Ascending aorta (tissue), 2 donors: ENCODE measurements around the gene PRKAR1A. TPM values are rescaled to one million over a fixed set of nuclear protein-coding genes. Genes with fewer than 3 reads are reported as not detected.
"Not testable (repeated sequence)": the region's sequence is repeated elsewhere in the genome, so short reads cannot be mapped to it uniquely, and the experiment has no call there.

ENCODE experiments used
- DNase-seq, 2 donors: peaks; one replicate each; pipeline ENCODE4 v3.0.0-alpha.2; 2019; ENCODE audit warnings: low spot score in 2 of 2
- H3K27ac ChIP-seq, 2 donors: fragments of 200-600 bp; sonication (generic); one replicate each; pipeline ENCODE4 v1.5.1; 2016 to 2017; ENCODE audit warnings: mild to moderate bottlenecking in 1 of 2
- H3K27me3 ChIP-seq: fragments of 200-600 bp; sonication (generic); one replicate; pipeline ENCODE4 v1.5.1; 2017
- H3K36me3 ChIP-seq, 2 donors: fragments of 200-600 bp; sonication (generic); one replicate each; pipeline ENCODE4 v1.5.1; 2016
- H3K4me1 ChIP-seq, 2 donors: fragments of 200-600 bp; sonication (generic); one replicate each; pipeline ENCODE4 v1.5.1; 2016 to 2017; ENCODE audit warnings: mild to moderate bottlenecking in 1 of 2
- H3K4me3 ChIP-seq, 2 donors: fragments of 200-600 bp; sonication (generic); one replicate each; pipeline ENCODE4 v1.5.1; 2016 to 2017; ENCODE audit warnings: mild to moderate bottlenecking in 1 of 2
- H3K9me3 ChIP-seq, 2 donors: fragments of 200-600 bp; sonication (generic); one replicate each; pipeline ENCODE4 v1.5.1; 2016
- CTCF ChIP-seq, 3 experiments: fragments of 200-600 bp in 2 of 3; fragments of 450-650 bp in 1 of 3; sonication (generic) in 2 of 3; IDR thresholded peaks; one replicate each; pipeline ENCODE4 v1.5.1; 2016 to 2019; ENCODE audit warnings: antibody characterized with exemption in 3 of 3, mild to moderate bottlenecking in 1 of 3, moderate library complexity in 1 of 3
- intact Hi-C: fragments of 100-400 bp; cut with DNase I; formaldehyde crosslinking; loops from one replicate; pipeline ENCODE4 v1.15.1; 2023
- total RNA-seq: library from RNA; depleted of rRNA; stranded (reverse); fragments of >200 nt; gene quantifications from one replicate; pipeline ENCODE4 v1.1.0, GENCODE V29; 2016

PRKAR1A gene
- total RNA-seq, 1 donor from 2014 or later = 233 TPM

DNA sequence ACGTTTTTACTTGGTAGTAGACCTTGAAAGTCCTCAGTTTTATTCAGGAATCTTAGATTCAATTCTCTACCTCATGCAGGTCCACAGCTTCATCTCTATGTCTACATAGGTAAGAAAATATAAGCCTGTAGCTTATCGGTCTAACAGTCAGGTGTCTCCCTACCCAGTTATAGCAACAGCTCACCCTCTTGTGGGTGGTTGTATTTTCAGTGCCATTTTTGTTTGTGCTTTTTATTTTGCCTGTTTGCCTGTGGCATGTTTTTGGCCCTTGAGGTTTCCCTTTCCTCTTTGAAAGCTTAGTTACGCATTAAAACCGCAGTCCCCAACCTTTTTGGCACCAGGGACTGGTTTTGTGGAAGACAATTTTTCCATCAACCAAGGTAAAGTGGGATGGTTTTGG lies 31.3 kb upstream of the PRKAR1A start:
- Histone ChIP-seq H3K4me3 (no peak overlapping the region), H3K27ac (no peak overlapping the region), H3K27me3 (no peaks in the 10 kb centered on the region), H3K36me3 (no peaks in the 10 kb centered on the region), H3K4me1 (peaks cover 0 to 6% of the 10 kb centered on the region in 2 donors), H3K9me3 (no peaks in the 10 kb centered on the region)
- no peak for DNase-seq
- TF ChIP-seq CTCF (IDR thresholded peaks at IDR 0.05) = no peak
- intact Hi-C loops = no loop called here

DNA sequence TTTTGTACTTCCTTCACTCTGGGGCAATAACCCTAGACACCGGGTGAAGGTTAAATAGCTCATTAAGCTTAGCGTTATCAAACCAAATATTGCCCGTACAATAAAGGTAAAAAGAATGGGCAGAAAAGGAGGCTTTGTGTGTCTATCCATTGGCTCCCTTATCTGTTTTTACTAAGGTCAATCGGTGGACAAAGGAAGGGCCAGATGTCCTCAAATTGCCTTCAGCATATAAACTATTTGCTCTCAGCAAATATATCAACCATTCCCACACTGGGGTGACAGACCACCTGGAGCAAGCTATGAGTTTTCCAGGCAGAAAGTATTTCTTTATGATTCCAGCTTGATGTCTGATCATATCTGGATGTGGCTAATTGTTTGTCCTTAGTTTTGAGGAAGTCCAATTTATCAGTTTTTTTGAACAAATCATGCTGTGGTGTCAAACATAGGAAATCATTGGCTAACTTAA lies 29.6 kb upstream of the PRKAR1A start:
- no peaks in the 10 kb centered on the region for H3K36me3 ChIP-seq
- no peak overlapping the region for H3K27ac ChIP-seq
- DNase-seq = no peak
- no peaks in the 10 kb centered on the region for H3K9me3 ChIP-seq
- peaks cover 0 to 5% of the 10 kb centered on the region in 2 donors for H3K4me1 ChIP-seq
- no peak overlapping the region for H3K4me3 ChIP-seq
- TF ChIP-seq CTCF (IDR thresholded peaks at IDR 0.05) = no peak
- intact Hi-C loops = no loop called here
- H3K27me3 ChIP-seq = no peaks in the 10 kb centered on the region

GRCh38 chr17:68484458-68484857 lies 27.8 kb upstream of the PRKAR1A start:
- H3K9me3 ChIP-seq = no peaks in the 10 kb centered on the region
- TF ChIP-seq CTCF (IDR thresholded peaks at IDR 0.05) = no peak
- H3K36me3 ChIP-seq = no peaks in the 10 kb centered on the region
- DNase-seq = no peak
- intact Hi-C loops = no loop called here
- no peak overlapping the region for H3K27ac ChIP-seq
- H3K4me3 ChIP-seq = no peak overlapping the region
- H3K4me1 ChIP-seq = no peaks in the 10 kb centered on the region
- H3K27me3 ChIP-seq = no peaks in the 10 kb centered on the region

DNA sequence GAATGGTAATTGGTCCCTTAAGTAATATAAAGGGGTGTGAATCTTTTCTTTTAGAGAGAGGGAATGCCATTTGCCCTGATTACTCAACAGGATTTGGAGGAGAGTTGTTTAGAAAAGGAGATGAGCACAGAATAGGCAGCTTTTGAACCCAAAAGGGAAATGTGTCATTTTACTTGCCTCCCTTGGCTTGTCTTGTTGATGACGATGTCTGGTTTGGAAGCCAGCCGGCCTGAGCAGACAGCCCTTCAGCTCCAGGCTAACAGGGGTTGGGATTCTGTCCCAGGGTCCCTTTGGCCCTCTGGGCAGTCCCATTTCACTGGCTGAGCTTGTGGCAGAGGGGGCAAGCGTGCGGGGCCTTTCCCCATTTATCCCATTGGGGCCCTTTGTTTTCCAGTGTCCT lies 22.3 kb upstream of the PRKAR1A start:
- Histone ChIP-seq H3K4me1 (peaks cover 0 to 5% of the 10 kb centered on the region in 2 donors), H3K4me3 (no peak overlapping the region), H3K9me3 (no peaks in the 10 kb centered on the region), H3K27ac (no peak overlapping the region), H3K27me3 (no peaks in the 10 kb centered on the region), H3K36me3 (no peaks in the 10 kb centered on the region)
- no peak for DNase-seq
- no peak for TF ChIP-seq CTCF (IDR thresholded peaks at IDR 0.05)
- intact Hi-C loops = no loop called here

DNA sequence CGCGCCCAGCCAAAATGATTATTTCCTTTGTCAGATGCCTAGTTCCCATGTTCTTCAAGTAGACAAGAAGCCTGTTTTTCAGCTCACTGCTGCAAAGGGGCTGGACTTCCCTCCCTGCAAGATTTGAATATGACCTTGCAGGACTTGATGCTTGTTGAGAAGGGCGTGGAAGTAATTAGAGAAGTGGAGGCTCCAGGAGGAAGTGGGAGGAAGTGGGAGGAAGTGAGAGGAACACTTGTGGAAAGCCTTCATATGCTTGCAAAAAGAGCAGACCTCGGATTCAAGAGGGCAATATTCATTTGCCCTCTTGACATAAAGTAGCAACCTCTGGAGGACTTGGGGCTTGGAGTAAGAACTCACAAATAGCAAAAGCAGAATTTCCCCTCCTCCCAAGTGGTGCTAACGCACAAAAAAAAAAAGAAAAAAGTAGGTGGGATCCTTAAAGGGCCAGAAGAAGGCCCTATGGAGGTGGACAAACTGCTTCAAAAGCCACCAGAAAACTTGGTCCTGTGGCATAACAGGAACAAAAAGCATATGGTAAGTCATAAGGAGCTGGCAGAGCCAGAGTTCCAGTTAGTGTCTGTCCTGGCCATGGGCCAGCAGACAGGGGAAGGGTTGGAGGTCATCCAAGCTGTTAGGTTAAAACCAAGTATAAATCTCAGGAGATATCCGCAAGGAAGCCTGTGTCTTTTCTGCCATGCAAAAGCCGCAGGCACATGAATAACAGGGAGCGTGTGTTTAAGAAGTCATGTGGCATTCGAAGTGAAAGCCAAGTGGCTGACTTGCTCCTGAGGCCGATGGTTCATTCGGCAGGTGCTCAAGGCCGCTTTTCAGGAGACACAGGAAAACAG lies 20.6 kb upstream of the PRKAR1A start:
- no peak for DNase-seq
- Histone ChIP-seq H3K9me3 (no peaks in the 10 kb centered on the region), H3K4me3 (no peak overlapping the region), H3K36me3 (no peaks in the 10 kb centered on the region), H3K4me1 (peaks cover 0 to 5% of the 10 kb centered on the region in 2 donors), H3K27ac (peak overlapping the region in 1 of 2 donors; percentile 36), H3K27me3 (no peaks in the 10 kb centered on the region)
- no peak for TF ChIP-seq CTCF (IDR thresholded peaks at IDR 0.05)
- intact Hi-C loops = no loop called here

DNA sequence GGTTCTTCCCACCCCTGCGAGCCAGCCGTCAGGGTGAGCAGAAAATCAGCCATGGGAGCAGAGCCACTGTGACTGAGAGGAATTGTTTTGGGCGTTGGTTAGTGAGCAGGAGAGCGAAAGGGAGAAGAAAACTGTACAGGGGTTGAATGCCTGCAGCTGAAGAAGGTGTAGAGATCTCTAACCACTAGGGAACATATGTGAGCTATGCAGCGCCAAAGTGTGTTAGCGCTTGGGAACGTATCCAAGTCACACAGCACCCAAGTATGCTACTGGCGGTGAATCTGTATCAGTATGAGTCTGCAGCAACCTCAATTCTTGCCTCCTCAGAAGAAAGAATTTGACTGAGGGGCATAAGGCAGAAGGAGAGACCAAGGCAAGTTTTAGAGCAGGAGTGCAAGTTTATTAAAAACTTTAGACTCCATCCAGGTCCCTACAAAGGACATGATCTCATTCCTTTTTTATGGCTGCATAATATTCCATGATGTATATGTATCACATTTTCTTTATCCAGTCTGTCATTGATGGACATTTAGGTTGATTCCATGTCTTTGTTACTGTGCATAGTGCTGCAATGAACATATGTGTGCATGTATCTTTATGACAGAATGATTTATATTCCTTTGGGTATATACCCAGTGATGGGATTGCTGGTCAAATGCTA lies 19.7 kb upstream of the PRKAR1A start:
- H3K27me3 ChIP-seq, H3K27ac ChIP-seq, intact Hi-C loops: not testable (repeated sequence)

More for the DNA sequence above, 19.7 kb upstream of the PRKAR1A start:
- H3K4me3 ChIP-seq, H3K9me3 ChIP-seq, H3K36me3 ChIP-seq, H3K4me1 ChIP-seq, DNase-seq: not testable (repeated sequence)
